C1 segment of cervical spinal cord (tissue), 14 donors: ENCODE data around the gene APOBR.
"Not testable (repeated sequence)": the region's sequence is repeated elsewhere in the genome, so short reads cannot be mapped to it uniquely, and the experiment has no call there.

Experiments used
- DNase-seq, 14 donors: peaks; one replicate each; lab custom pipeline; 2025; lab: John Stamatoyannopoulos, UW

The APOBR gene

DNA sequence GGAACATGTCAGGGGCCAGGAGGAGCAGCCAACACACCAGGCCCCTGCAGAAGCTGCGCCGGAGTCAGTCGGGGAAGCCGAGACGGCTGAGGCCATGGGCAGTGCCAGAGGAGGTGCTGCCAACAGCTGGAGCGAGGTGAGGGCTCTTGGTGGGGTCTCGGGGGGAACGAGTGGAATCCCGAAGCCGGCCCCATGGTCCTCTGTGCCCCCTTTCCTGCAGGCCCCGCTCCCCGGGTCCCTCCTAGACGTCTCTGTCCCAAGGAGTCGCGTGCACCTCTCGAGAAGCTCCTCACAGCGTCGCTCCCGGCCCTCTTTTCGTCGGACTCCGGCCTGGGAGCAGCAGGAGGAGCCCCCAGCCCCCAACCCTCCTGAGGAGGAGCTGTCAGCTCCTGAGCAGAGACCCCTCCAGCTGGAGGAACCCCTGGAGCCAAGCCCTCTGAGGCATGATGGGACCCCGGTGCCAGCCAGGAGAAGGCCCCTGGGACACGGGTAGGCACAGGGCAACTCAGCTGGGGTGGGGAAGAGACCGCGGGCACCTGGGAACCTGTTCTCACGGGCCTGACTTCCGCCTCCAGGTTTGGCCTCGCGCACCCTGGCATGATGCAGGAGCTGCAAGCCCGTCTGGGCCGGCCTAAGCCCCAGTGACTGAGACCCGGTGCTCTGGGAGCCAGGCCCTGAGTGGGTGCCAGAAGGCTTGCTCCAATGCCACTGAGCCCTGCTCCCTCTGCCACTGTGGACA lies 3.6 kb downstream of the APOBR start:
- DNase-seq: no peak

DNA sequence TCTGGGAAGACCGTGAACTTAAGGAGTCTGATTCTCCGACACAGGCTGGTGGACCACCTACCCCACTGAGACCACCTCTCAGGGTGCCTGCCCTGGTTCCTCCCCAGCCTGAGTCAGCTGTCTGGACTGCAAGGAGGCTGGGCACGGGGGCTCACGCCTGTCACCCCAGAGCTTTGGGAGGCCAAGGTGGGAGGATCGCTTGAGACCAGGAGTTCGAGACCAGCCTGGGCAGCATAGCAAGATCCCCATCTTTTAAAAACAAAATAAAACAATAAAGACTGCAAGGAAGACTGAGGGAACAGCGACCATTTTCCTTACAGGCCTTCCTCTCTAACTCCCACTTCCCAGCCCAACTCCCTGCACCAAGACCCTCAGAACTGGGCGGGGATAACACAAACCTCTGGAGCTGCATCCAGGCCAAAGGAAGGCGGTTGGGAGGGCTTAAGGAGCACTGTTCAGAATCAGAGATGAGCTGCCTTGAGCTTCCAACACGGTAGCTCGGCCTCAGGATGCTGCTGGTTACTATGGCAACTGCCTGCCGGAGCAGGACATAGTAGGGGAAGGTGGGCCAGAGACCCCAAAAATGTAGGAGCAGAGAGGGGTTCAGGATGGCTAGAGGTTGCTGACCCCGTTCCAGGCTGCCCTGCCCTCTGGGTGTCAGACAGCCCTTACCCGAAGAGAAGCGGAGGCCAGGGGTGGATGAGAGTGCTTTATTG lies 4.4 kb downstream of the APOBR start:
- DNase-seq: no peak

DNA sequence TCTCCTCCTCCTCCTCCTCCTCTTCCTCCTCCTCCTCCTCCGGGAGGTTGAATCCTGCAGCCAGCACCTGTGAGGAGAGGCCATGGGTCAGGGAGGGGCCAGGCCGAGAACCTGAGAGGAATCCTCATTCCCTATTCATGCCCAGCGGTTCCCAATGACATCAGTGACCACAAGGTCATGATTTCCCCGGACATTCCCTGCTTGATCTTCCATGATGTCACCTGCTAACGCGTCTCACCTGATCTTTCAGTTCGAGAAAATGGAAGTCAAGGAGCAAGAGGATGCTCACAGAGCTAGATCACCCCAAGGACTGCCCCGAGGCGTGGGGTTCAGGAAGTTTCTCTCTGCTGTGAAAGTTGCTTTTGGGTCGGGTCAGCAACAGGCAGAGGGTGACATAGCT lies 5.4 kb downstream of the APOBR start:
- no peak for DNase-seq

DNA sequence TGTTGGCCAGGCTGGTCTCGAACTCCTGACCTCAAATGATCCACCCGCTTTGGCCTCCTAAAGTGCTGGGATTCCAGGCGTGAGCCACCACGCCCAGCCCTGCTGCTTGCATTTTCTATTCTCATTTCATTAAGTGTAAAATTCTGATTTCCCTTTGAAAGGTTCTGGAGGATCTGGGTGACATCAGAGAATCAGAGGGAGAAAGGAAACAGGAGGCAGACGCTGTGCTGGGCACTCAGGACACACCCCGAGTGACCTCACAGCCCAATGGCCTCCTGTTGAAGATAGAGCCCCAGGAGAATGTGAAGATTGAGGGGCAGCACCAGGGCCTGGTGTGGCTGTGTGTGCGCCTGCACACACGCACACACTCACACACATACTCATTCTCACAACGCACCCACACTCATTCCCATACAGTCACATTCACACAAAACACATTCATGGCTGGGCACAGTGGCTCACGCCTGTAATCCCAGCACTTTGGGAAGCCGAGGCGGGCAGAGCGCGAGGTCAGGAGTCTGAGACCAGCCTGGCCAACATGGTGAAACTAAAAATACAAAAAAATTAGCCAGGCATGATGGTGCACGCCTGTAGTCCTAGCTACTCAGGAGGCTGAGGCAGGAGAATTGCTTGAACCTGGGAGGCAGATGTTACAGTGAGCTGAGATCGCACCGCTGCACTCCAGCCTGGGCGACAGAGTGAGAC lies 6.2 kb downstream of the APOBR start:
- DNase-seq: not testable (repeated sequence)

DNA sequence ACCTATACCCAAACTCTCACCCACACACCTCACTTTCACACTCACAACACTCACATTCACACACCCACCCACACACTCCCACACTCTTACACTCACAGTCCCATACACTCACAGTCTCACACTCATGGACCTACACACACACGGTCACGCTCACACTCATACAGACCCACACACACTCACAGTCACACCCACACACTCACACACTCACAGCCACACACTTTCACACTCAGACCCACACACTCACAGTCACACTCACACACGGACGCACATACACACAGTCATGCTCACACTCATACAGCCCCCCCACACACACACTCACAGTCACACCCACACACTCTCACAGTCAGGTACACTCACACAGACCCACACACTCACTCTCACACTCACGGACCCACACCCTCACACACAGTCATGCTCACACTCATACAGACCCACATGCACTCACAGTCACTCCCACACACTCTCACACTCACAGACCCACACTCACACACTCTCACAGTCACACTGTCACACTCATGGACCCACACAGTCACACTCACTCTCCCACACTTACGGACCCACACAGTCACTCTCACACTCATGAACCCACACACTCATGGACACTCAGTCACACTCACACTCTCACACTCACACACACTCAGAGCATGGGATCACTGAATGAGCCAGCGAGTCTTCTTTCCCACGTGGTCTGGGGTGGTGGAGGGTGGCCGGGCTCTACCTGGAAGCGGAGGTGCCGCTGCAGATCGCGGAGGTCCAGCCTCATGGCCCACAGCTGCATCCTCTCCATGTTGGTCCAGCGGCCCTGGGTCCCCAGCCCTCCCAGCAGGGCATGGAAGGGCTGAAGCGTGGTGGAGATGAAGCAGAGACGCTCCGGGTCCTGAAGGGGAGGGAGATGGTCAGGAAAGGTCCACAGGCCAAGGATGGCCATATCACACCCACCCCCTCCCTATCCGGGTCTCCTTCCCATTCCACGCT lies 7.1 kb downstream of the APOBR start:
- no peak for DNase-seq

DNA sequence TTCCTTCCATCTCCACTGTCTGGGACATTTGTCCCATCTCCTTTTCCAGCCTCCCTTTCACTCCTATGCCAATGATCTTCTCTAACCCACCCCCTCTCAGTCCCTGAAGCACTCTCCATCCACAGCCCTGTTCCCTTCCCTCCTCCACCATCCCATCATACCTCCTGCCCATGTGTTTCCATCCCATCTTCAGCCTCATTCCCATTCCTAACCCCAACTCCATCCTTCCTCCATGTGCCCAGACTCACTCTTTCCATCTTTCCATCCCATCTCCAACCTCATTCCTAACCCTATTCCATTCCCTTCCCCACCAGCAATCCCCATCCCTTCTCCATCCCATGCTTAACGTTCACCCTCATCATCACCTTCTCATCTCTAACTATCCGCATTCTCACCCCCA lies 7.8 kb downstream of the APOBR start:
- DNase-seq: no peak

DNA sequence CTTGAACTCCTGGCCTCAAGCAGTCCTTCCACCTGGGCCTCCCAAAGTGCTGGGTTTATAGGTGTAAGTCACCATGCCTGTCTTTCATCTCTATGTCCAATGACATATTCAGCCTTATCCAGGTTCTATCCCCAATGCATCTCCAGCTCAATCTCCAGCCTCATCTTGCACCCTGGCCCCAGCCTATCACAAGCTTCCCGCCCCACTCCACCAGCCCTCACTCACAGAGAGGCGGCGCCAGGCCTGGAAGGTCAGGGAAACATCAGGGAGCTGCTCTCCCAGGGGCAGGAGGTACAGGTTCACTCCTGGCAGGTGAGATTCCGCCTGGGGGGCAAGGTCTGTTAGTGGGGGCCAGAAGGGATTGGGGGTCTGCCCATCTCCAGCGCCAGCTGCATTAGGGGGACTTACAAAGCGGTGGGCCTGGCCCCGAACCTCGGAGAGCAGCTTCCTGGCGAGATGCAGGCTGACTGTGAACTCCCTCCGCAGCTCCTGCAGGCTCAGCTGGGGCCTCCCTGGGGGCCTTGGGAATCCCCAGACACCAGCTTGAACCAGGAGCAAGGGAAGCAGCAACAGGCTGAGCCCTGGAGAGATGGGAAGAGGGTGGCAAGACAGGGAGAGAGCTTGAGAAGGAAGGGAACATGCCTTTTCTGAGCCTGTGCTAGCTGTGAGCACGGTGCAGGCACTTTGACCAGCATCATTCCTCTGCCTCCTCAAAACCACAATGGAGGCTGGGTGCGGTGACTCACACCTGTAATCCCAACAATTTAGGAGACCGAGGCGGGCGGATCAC lies 9.2 kb downstream of the APOBR start:
- DNase-seq: no peak

DNA sequence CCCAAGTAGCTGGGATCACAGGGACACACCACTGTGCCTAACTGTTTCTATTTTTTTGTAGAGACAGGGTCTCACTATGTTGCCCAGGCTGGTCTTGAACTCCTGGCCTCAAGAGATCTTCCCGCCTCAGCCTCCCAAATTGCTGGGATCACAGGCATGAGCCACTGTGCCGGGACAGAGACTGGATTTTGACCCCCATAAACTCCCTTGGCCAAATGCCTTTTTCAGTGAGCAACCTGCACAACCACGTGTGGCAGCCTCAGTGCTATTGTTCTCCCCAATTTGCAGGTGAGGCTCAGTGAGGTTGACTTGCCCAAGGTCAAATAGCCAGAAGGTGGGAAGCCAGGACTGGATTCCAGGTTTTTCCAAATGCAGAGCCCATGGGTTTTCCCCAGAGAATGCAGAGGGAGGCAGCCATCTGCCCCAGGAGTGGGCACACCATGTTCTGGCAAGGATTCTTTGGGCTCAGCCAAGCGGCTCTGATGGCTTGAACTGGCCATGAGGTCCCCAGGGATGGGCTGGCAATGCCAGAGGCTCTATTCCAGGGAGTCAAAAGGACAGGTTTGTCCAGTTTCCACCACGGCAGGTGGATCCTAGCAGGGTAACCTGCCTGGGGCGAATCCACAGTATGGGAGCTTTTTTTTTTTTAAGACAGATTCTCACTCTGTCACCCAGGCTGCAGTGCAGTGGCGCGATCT lies 10.4 kb downstream of the APOBR start:
- peak in 1 of 14 donors; percentile 13 for DNase-seq

DNA sequence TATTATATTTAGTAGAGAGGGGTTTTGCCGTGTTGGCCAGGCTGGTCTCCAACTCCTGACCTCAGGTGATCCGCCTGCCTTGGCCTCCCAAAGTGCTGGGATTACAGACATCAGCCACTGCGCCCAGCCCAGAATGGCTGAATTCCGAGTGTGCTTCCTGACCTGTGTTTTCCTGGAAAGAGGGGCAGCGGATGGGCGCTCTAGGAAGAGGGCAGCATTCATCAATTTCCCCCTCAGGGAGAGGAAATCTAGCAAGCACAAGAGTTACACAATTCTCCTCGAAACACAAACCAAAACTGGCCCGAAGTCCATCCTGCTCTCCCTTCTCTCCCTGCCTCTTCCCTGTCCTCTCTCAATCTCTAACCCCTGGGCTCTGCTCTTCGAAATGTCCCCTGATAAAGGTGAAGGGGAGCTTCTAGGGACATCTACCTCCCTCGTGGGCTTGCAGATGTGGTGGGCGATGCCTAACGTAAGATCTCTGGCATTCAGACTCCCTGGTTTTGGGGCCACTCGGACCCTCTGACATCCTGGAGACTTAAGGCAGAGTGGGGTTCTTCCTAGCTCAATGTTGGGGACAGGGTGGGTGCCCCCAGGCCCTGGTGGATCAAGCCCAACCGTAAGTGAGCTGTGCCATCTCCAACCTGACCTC lies 11.2 kb downstream of the APOBR start:
- DNase-seq: no peak

DNA sequence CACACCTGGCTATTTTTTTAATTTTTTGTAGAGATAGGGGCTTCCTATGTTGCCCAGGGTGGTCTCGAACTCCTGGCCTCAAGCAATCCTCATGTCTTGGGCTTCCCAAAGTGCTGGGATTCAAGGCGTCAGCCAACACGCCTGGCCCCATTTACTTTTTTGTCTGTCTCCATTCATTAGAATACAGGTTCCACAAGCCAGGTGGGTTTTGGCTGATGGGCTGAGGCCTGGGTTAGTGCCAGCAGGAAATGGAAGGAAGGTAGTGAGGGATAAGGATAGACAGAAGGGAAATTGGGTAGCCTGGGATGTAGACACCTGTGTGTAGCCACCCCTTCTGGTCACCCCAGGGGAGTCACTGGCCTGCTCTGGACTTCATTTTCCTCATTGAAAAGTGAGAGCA lies 16.6 kb downstream of the APOBR start:
- no peak for DNase-seq

DNA sequence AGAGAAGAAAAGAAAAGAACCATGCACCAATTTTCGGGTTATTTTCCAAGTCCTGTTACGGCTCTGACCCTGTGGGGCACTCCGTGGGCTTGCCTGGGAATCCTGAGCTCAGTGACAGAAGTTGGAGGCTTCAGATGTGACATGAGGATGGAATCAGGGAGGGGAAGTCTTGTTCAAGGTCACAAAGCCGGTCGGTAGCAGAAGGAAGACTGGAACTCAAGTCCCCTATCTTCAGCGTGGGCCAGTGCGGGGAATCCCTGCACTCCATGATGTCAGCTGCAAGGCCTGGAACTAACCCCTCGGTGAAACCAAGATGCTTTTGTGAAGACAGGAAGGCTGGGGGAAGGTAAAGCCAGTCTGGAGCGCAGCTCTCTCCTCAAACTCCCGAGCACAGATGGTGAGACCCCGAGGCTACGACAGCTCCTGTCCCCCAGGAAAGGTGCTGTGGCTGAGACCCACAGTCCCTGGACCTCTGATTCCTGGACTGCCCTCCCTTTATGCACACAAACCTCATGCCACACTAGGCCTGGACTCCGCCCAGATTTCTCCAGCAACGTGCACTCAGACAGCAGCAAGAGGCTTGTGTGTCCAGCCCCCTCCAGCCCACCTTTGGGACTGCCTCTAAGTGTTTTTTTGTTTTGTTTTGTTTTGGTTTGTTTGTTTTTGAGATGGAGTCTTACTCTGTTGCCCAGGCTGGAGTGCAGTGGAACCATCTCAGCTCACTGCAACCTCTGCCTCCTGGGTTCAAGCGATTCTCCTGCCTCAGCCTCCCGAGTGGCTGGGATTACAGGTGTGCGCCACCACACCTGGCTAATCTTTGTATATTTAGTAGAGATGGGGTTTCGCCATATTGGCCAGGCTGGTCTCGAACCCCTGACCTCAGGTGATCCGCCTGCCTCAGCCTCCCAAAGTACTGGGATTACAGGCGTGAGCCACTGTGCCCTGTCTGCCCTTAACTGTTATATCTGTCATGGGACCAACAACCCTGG lies 17.7 kb downstream of the APOBR start:
- no peak for DNase-seq

DNA sequence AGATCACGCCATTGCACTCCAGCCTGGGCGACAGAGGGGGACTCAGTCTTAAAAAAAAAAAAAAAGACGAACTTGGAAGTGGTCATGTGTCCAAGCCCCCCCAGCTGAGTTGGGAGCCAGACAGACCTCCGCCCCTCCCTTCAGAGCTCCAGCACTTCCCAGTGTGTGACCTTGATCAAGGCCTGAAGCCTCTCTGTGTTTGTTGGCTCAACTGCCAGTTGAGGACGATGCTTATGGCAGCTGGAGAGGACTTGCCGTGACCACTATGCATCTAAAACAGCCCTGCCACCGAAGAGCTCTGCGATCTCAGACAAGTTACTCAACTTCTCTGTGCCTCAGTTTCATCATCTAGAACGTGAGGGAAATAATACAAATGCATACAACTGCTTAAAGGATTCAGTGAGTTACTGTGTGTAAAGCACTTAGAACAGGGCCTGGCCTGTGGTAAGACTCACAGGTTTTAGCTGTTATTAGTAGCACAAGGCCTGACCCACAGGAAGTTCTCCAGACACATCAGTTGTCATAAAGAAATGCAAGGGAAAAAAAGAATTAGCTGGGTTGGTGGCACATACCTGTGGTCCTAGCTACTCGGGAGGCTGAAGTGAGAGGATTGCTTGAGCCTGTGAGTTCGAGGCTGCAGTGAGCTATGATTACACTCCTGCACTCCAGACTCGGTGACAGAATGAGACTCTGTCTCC lies 19.2 kb downstream of the APOBR start:
- no peak for DNase-seq

DNA sequence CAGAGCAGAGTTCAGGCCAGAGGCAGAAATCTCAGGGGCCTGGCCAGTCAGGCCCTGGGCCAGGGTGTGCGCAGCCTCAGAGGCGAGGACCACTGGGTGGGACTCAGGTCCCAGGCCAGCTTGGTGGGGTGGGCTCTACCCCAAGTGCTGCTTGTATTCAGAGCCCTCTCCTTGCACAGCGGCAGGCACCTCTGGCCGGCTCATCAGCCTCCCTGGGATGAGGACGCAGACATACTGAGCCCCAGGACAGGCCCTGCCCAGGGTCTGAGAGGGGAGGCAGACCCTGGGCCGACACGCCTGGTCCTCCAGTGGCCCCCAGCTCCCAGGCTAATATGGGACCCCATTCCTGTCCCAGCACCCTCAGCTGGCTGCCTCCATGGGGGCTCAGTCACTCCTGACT lies 19.8 kb downstream of the APOBR start:
- no peak for DNase-seq

DNA sequence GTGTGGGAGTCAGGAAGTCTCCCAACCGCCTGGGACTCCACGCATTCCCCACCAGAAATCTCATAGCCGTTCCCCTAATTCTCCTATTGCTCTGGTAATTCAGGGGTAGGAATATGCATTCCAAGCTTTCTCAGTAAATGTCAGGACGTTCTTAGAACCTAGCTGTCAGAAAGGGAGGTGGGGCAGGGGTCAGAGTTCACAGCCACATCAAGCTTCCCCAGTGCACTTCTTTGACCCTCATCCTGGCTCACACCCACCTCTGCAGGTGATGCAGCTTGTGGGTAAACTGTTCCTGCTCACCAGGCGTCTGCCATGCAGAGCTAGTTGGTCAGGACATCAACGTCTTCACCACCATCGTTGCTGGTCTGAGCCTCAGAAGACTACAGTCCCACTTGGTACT lies 26.2 kb downstream of the APOBR start:
- no peak for DNase-seq

DNA sequence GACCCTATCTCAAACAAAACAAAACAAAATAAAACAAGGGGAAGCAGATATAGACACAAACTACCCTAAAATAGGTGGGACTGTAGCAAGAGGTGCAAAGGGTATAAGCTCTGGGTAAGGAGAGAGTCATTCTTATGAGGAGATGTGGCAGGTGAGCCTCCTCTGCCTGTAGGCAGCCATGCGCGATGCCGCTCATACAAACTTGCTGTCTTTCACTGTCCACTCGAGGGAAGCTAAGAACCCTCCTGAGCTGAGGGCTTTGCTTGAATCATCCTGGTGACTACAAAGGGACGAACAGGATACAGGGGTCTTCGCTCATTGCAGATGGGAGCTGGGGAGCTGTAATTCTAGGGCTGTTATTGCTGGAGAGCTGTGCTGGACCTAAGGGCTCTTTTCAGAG lies 27.0 kb downstream of the APOBR start:
- no peak for DNase-seq

DNA sequence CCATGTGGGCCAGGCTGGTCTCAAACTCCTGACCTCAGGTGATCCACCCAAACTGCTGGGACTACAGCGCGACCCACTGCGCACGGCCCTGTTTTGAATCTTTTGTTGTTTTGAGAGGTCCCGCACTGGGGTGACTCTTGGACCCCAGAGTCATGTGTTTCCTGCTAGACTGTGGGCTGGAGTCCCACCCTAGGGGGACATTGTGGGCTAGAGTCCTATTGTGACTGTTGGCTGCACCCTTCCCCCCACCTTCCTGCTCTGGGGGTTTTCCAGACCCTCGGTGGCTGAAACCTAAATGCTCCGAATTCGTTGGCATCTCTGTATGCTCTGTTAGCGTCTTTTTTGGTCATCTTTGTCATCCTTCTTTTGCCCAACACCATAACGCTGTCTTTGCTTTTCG lies 28.3 kb downstream of the APOBR start:
- no peak for DNase-seq

DNA sequence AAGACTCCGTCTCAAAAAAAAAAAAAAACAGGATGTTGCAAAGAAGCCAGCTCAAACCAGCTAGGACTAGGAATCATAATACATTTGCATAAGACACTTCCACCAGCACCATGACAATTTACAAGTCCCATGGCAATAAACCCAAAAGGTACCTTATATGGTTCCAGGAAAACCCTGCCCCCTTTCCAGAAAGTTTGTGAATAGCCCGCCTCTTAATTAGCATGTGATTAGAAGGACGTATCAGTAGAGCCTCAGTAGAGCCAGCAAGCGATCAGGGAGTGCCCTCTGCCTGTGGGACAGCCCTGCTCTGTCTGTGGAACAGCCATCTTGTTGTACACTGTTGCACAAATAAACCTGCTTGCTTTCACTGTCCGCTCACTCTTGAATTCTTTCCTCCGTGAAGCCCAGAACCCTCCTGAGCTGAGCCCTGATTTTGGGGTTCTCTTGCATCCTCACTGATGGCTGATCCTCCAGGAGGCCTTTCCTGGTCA lies 30.3 kb downstream of the APOBR start:
- no peak for DNase-seq
